ENCODE results near the gene HESX1. TPM values are rescaled to one million over a fixed set of nuclear protein-coding genes. Genes with fewer than 3 reads are reported as not detected.

Gene HESX1
- total and polyA plus RNA-seq, 3 experiments from 2014 or later, result 0.44 TPM; not detected in 2

DNA sequence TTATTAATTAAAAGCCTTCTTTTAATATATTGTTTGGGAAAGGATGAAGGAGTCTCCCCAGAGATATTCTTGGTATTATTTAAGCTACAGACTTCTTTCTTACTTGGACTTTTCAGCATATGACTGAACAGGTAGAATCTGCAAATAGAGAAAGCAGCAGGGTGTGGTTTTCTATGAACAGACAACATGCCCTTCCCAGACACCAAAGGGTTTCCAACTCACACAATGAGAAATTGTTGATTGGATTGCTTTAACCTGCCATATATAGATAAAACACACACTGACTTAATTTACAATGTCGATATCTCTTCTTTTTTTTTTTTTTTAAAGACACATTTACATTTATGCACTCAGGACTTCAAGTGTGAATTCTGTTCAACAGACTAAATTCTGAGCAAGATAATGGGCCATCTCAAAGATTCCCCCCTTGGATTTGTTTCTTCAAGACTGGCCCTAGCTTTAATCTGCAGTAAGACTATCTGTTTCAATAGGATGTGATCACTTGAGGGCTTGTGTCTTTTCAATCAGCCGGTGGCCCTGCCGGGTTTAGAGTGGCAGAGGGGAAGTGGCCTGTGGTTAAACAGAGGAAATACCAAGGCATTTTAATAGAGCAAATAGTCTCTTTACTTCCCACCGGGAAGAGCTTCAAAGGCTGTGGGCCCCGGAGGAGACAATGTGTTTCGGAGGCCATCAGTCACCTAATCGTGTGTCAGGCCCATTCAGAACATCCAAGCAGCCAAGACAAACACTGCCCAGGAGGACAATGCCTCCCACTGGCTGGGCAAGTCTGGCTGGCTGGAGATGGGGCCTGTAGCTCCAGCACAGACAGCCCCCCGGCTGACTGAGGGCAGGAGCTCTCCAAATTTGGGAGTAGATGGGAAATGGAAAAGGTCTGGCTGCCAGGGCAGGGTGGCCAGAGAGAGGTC is 40.7 kb downstream of the HESX1 start:
- Mint-ChIP-seq H3K27me3 (peaks cover 24 to 53% of the 10 kb centered on the region in 2 donors), H3K4me3 (peak overlapping the region in 1 of 7 donors; percentile 24), H3K4me1 (peaks cover 15 to 18% (median 17%) of the 10 kb centered on the region in 3 donors), H3K9me3 (peaks cover 0 to 2% (median 0%) of the 10 kb centered on the region in 5 donors), H3K27ac (no peak overlapping the region), H3K36me3 (no peaks in the 10 kb centered on the region)
- Histone ChIP-seq H3K4me1 (ENCODE audit: insufficient read depth, low read length) (peaks cover 10% of the 10 kb centered on the region), H3K27ac (ENCODE audit: low read depth, low read length) (no peak overlapping the region), H3K4me3 (ENCODE audit: low read length) (no peak overlapping the region), H3K27me3 (ENCODE audit: insufficient read depth, low read length, poor library complexity, severe bottlenecking) (peaks cover 3% of the 10 kb centered on the region), H3K9me3 (ENCODE audit: low read length) (no peaks in the 10 kb centered on the region), H3K36me3 (ENCODE audit: insufficient read depth, low read length) (no peaks in the 10 kb centered on the region)
- CTCF ChIA-PET, result interaction anchor here (1.5 kb wide), 1 partner anchor 10 kb away, joined by 6 read pairs; no protein-coding TSS in a partner anchor
- no peak for DNase-seq
- POLR2A ChIA-PET, result no interaction called here

DNA sequence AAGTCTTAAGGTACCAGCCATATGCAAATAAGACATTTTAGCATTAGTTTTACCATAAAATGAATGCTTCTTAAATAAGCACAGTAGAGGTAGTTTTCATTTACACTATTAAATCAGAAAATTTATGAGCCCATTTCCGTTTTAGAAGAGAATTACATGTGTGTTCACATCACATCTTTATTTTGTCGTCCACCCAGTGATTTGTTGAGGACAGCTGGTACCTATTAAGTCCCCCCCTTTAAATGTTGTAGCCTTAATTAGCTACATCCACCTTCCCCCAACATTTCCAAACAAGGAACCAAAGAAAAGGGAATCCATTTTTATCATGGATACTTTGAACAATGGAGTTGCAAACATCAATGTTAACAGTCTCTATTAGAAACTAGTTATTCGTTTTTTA is 41.5 kb downstream of the HESX1 start:
- DNase-seq, result no peak
- H3K4me3 ChIP-seq (ENCODE audit: low read length), result no peak overlapping the region
- H3K36me3 ChIP-seq (ENCODE audit: insufficient read depth, low read length), result no peaks in the 10 kb centered on the region
- H3K36me3 Mint-ChIP-seq, result no peaks in the 10 kb centered on the region
- no peaks in the 10 kb centered on the region for H3K9me3 ChIP-seq (ENCODE audit: low read length)
- no peaks in the 10 kb centered on the region for H3K27me3 ChIP-seq (ENCODE audit: insufficient read depth, low read length, poor library complexity, severe bottlenecking)
- H3K4me3 Mint-ChIP-seq, result no peak overlapping the region
- CTCF ChIA-PET, result no interaction called here
- H3K27ac ChIP-seq (ENCODE audit: low read depth, low read length), result no peak overlapping the region
- H3K4me1 Mint-ChIP-seq, result peaks cover 10 to 16% (median 13%) of the 10 kb centered on the region in 3 donors
- H3K27ac Mint-ChIP-seq, result no peak overlapping the region
- peaks cover 8% of the 10 kb centered on the region for H3K4me1 ChIP-seq (ENCODE audit: insufficient read depth, low read length)
- H3K27me3 Mint-ChIP-seq, result peaks cover 19 to 48% of the 10 kb centered on the region in 2 donors
- POLR2A ChIA-PET, result no interaction called here
- H3K9me3 Mint-ChIP-seq, result peaks cover 0 to 2% (median 0%) of the 10 kb centered on the region in 5 donors

DNA sequence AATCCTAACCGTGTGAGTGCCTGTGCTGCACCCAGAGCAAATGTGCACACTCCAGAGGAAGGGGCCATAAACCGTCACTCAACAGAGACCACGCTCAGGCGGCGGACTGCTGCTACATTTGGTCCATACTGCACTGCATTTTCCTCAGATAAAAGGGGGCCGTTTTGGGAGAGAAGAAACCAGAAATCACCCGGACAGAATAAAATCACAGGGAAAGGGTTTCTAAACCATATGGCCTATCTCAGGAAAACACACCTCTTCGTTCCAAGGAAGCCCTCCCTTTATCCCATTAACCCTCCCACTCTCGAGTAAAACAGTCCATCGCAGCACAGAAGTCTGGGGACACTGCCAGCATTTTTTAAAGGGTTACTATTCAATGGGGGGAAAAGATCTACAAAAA is 42.2 kb downstream of the HESX1 start:
- peaks cover 10 to 16% (median 13%) of the 10 kb centered on the region in 3 donors for H3K4me1 Mint-ChIP-seq
- H3K4me3 Mint-ChIP-seq, result no peak overlapping the region
- H3K9me3 Mint-ChIP-seq, result peaks cover 0 to 2% (median 0%) of the 10 kb centered on the region in 5 donors
- Histone ChIP-seq H3K27ac (ENCODE audit: low read depth, low read length) (no peak overlapping the region), H3K36me3 (ENCODE audit: insufficient read depth, low read length) (no peaks in the 10 kb centered on the region), H3K4me3 (ENCODE audit: low read length) (no peak overlapping the region), H3K9me3 (ENCODE audit: low read length) (no peaks in the 10 kb centered on the region), H3K27me3 (ENCODE audit: insufficient read depth, low read length, poor library complexity, severe bottlenecking) (no peaks in the 10 kb centered on the region), H3K4me1 (ENCODE audit: insufficient read depth, low read length) (peaks cover 8% of the 10 kb centered on the region)
- POLR2A ChIA-PET, result no interaction called here
- peaks cover 14 to 41% of the 10 kb centered on the region in 2 donors for H3K27me3 Mint-ChIP-seq
- H3K27ac Mint-ChIP-seq, result no peak overlapping the region
- H3K36me3 Mint-ChIP-seq, result no peaks in the 10 kb centered on the region
- DNase-seq, result no peak
- CTCF ChIA-PET, result no interaction called here

DNA sequence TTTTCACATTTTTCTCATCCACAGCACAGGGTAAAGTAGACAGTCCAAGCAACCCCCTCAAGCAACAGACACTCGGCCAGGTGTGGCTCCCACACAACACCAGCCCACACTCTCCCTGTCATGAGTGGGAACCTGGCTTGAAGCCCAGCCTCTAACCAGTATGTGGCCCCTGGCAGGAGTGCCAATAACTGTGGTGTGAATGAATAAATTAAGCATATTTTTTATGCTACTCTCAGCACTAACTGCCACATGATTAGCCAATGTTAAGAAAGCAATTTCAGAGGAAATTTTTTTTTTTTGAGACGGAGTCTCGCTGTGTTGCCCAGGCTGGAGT is 44.5 kb downstream of the HESX1 start:
- Histone ChIP-seq H3K9me3 (ENCODE audit: low read length) (no peaks in the 10 kb centered on the region), H3K27ac (ENCODE audit: low read depth, low read length) (no peak overlapping the region), H3K4me1 (ENCODE audit: insufficient read depth, low read length) (peaks cover 8% of the 10 kb centered on the region), H3K36me3 (ENCODE audit: insufficient read depth, low read length) (no peaks in the 10 kb centered on the region), H3K4me3 (ENCODE audit: low read length) (no peak overlapping the region), H3K27me3 (ENCODE audit: insufficient read depth, low read length, poor library complexity, severe bottlenecking) (no peaks in the 10 kb centered on the region)
- CTCF ChIA-PET, result no interaction called here
- Mint-ChIP-seq H3K27me3 (peaks cover 8 to 51% of the 10 kb centered on the region in 2 donors), H3K9me3 (no peaks in the 10 kb centered on the region), H3K4me1 (peaks cover 10 to 16% (median 11%) of the 10 kb centered on the region in 3 donors), H3K4me3 (no peak overlapping the region), H3K27ac (no peak overlapping the region), H3K36me3 (no peaks in the 10 kb centered on the region)
- no peak for DNase-seq
- POLR2A ChIA-PET, result no interaction called here

DNA sequence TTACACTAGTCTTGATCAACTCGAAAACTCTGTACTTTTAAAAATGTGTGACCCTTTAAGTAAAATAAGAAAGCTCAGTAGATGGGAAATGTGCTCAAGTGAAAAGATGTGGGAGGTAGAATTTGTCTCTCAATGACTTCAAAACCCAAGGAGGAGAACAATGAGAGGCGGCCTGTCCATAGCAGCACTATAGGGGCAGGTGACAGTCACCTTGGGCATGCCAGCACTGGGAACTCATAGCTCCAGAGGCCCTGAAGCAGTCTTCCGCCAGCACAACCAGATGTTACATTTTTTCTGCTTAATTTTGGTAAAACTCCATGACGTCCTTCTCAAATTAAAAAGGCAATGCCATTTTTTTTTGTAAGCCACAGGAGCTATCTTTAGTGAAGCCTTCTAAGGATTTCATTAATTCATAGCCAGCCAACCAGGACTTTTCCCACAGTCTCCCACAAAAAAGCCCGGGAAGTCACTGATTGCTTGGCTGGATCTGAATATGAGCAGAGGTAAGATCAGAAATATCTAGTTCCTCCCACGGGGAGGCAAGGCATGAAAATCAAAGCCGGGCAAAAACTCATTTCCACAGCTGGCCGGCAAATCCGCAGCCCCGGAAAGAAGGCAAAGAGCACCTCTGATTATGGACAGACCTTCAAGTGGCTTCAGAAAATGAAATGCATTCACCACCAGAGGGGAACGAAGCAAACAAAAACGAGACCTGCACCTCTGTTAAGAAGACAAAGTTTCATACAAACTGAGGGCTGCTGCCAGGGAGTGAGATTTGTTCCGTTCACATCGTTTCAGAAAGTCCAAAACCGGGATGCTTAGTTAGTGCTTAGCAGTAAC is 45.1 kb downstream of the HESX1 start:
- Mint-ChIP-seq H3K36me3 (no peaks in the 10 kb centered on the region), H3K4me1 (peaks cover 10 to 16% (median 11%) of the 10 kb centered on the region in 3 donors), H3K27me3 (peaks cover 8 to 56% of the 10 kb centered on the region in 2 donors), H3K27ac (no peak overlapping the region), H3K4me3 (no peak overlapping the region), H3K9me3 (no peaks in the 10 kb centered on the region)
- Histone ChIP-seq H3K9me3 (ENCODE audit: low read length) (no peaks in the 10 kb centered on the region), H3K27me3 (ENCODE audit: insufficient read depth, low read length, poor library complexity, severe bottlenecking) (no peaks in the 10 kb centered on the region), H3K4me3 (ENCODE audit: low read length) (no peak overlapping the region), H3K27ac (ENCODE audit: low read depth, low read length) (no peak overlapping the region), H3K4me1 (ENCODE audit: insufficient read depth, low read length) (peaks cover 8% of the 10 kb centered on the region), H3K36me3 (ENCODE audit: insufficient read depth, low read length) (no peaks in the 10 kb centered on the region)
- DNase-seq, result no peak
- POLR2A ChIA-PET, result no interaction called here
- CTCF ChIA-PET, result interaction anchor here (1.5 kb wide), 1 partner anchor 12 kb away, joined by 3 read pairs; no protein-coding TSS in a partner anchor

DNA sequence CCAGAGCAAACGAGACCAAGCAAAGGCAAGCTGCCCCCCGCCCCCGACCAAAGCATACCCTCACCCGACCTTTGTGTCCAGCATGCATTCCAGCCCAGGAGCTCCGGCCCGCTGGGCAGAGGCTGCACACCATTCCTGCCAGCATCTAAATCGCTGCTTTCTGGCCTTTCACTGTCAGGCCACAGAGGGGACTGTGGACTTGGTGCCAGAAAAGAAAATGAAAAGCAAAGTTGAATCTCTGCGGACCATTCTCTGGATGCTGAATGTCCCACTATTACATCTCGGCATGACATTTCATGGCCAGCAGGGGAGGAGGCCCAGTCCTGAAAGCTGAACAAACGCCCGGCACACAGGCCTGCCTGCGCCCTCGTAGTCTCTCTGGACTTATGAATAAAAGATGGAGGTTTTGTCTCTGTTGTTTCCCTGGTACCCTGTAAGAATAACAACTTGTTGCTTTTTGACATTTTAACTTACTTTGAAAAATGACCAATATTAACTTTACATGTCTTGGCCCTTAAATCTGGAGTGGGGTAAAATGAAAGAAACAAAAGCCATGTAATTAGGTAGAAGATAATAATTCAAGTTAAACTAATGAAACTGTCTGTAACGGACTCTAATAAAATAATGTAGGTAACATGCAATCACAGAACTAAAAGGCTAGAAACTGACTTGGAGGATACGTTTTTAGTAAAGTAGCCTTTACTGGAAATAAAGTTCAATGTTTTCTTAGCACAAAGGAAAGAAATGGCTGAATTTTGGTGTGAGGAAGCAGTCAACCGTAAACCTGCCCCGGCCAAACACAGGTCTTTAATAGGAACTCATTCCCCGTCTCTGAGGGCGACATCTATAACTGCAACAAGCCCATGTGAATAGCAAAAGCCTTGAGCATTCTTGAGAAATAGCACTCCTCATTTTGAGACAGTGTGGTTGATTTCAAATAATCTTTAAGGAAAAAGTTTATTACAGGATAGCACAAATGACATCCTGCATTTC is 47.3 kb downstream of the HESX1 start:
- no peak overlapping the region for H3K27ac Mint-ChIP-seq
- H3K36me3 Mint-ChIP-seq, result no peaks in the 10 kb centered on the region
- H3K4me3 ChIP-seq (ENCODE audit: low read length), result no peak overlapping the region
- no peaks in the 10 kb centered on the region for H3K4me1 ChIP-seq (ENCODE audit: insufficient read depth, low read length)
- no peak overlapping the region for H3K4me3 Mint-ChIP-seq
- POLR2A ChIA-PET, result no interaction called here
- no peaks in the 10 kb centered on the region for H3K36me3 ChIP-seq (ENCODE audit: insufficient read depth, low read length)
- no peaks in the 10 kb centered on the region for H3K4me1 Mint-ChIP-seq
- peaks cover 0 to 2% (median 0%) of the 10 kb centered on the region in 5 donors for H3K9me3 Mint-ChIP-seq
- H3K9me3 ChIP-seq (ENCODE audit: low read length), result no peaks in the 10 kb centered on the region
- no peak overlapping the region for H3K27ac ChIP-seq (ENCODE audit: low read depth, low read length)
- CTCF ChIA-PET, result no interaction called here
- H3K27me3 Mint-ChIP-seq, result peaks cover 10 to 68% of the 10 kb centered on the region in 2 donors
- H3K27me3 ChIP-seq (ENCODE audit: insufficient read depth, low read length, poor library complexity, severe bottlenecking), result no peaks in the 10 kb centered on the region
- no peak for DNase-seq

DNA sequence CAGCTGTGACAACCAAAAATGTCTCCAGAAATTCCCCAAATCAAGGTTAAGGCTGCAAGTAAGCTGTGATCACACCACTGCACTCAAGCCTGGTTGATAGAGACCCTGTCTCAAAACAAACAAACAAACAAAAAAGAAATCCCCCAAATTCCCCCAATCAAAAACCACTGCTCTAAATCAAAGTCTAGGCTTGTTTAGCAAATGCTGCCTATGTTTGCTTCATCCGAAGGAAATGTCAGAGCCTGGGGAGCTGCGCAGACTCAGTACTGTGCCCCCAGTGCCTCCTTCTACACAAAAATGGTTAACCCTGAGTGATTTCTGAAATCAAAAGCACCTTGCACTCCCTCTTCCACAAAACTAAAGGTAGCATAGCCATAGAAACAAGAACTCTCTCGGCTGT is 48.0 kb downstream of the HESX1 start:
- no peaks in the 10 kb centered on the region for H3K36me3 Mint-ChIP-seq
- H3K4me3 Mint-ChIP-seq, result no peak overlapping the region
- peaks cover 10 to 68% of the 10 kb centered on the region in 2 donors for H3K27me3 Mint-ChIP-seq
- H3K27ac Mint-ChIP-seq, result peak overlapping the region in 1 of 8 donors; percentile 68
- H3K4me1 Mint-ChIP-seq, result no peaks in the 10 kb centered on the region
- CTCF ChIA-PET, result no interaction called here
- H3K4me1 ChIP-seq (ENCODE audit: insufficient read depth, low read length), result no peaks in the 10 kb centered on the region
- H3K9me3 Mint-ChIP-seq, result peaks cover 0 to 2% (median 0%) of the 10 kb centered on the region in 5 donors
- H3K27me3 ChIP-seq (ENCODE audit: insufficient read depth, low read length, poor library complexity, severe bottlenecking), result no peaks in the 10 kb centered on the region
- POLR2A ChIA-PET, result no interaction called here
- H3K27ac ChIP-seq (ENCODE audit: low read depth, low read length), result no peak overlapping the region
- no peaks in the 10 kb centered on the region for H3K36me3 ChIP-seq (ENCODE audit: insufficient read depth, low read length)
- no peak overlapping the region for H3K4me3 ChIP-seq (ENCODE audit: low read length)
- no peaks in the 10 kb centered on the region for H3K9me3 ChIP-seq (ENCODE audit: low read length)
- no peak for DNase-seq

All from CD8-positive, alpha-beta memory T cell (primary cell).